IPS-18c (cell line): ENCODE data around the gene SMIM9.
"Not testable (repeated sequence)": the region's sequence is repeated elsewhere in the genome, so short reads cannot be mapped to it uniquely, and the experiment has no call there.

Source experiments
- H3K4me3 ChIP-seq: 2 replicates; pipeline ENCODE4 v1.7.0; 2013; ENCODE audit warnings: low read depth, mild to moderate bottlenecking, low read length, moderate library complexity; ENCODE audit not compliant: insufficient read depth
- H3K9me3 ChIP-seq: one replicate; pipeline ENCODE4 v1.6.1; 2013; ENCODE audit warnings: mild to moderate bottlenecking, low read length, moderate library complexity; ENCODE audit not compliant: control insufficient read depth, insufficient read depth

SMIM9 gene

DNA sequence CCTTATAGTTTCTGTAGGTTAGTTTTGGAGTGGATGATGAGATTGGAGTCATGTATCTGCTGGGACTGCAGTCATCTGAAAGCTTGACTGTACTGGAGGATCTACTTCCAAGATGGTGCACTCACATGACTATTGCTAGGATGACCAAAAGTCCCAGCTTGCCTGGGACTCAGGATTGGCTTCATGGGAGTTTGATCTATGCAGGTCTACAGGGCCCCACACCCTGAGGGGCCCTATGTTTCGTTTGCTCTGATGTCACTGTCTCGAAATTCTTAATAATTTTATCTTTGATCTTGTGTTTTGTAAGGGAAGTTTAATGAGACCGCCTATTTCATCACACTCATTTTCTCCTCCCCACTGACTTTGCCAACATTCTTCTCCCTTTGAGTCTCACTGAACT lies at the start of gene SMIM9:
SMIM9 (minus strand) TSS at position 101 of the 400 bp plus-strand sequence. CDS start 3,806 bp downstream, outside the sequence.
- H3K4me3 ChIP-seq, result no peak within 1 kb of the TSS
- peaks cover 3% of the 10 kb centered on the region for H3K9me3 ChIP-seq

DNA sequence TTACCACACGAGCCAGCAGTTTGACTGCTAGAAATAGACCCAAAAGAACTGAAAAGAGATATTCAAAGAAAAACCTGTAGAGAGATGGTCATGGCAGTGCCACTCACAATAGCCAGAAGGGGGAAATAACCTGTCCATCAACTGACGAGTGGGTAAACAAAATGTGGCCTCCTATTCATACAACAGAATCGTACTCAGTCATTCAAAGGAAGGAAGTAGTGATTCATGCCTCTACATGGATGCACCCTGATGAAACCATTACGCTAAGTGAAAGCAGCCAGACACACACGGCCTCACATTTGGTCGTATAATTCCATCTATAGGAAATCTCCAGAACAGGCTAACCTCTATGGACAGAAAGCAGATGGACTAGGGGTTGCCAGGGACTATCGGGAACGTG lies 49.6 kb upstream of the SMIM9 start:
- H3K9me3 ChIP-seq, H3K4me3 ChIP-seq: not testable (repeated sequence)

DNA sequence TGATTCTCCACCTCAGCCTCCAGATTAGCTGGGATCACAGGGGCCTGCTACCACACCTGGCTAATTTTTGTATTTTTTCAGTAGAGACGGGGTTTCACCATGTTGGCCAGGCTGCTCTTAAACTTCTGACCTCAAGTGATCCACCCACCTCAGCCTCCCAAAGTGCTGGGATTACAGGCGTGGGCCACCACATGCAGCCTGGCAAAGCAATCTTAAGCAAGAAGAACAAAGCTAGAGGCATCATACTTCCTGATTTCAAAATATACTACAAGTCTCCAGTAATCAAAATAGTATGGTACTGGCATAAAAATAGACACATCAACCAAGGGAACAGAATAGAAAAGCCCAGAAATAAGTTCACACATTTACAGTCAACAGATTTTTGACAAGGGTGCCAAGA lies 38.9 kb upstream of the SMIM9 start:
- Histone ChIP-seq H3K9me3 (peaks cover 3% of the 10 kb centered on the region), H3K4me3 (no peak overlapping the region)

DNA sequence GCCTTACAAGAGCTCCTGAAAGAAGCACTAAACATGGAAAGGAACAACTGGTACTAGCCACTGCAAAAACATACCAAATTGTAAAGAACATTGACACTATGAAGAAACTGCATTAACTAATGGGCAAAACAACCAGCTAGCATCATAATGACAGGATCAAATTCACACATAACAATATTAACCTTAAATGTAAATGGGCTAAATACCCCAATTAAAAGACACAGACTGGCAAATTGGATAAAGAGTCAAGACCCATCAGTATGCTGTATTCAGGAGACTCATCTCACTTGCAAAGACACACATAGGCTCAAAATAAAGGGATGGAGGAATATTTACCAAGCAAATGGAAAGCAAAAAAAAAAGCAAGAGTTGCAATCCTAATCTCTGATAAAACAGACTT lies 34.1 kb upstream of the SMIM9 start:
- H3K9me3 ChIP-seq, H3K4me3 ChIP-seq: not testable (repeated sequence)

DNA sequence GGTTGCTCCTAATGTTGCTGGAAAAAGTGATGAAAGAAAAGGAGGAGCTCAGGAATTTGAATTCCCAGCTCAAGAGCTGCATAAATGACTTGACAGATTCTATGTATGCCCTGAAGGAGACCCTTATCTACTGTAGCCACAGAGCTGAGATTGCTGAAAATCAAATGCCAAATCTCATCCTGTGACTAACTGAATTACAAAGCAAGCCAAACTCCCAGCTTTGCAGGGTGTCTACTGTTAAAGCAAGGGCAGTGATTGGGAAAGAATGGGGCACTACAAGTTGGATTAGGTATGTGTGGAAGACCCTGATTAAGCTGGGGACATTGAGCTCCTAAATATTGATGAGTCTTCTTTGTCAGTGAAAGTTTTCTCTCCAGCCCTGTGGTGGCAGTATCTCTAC lies 20.8 kb upstream of the SMIM9 start:
- no peak overlapping the region for H3K4me3 ChIP-seq
- no peaks in the 10 kb centered on the region for H3K9me3 ChIP-seq

DNA sequence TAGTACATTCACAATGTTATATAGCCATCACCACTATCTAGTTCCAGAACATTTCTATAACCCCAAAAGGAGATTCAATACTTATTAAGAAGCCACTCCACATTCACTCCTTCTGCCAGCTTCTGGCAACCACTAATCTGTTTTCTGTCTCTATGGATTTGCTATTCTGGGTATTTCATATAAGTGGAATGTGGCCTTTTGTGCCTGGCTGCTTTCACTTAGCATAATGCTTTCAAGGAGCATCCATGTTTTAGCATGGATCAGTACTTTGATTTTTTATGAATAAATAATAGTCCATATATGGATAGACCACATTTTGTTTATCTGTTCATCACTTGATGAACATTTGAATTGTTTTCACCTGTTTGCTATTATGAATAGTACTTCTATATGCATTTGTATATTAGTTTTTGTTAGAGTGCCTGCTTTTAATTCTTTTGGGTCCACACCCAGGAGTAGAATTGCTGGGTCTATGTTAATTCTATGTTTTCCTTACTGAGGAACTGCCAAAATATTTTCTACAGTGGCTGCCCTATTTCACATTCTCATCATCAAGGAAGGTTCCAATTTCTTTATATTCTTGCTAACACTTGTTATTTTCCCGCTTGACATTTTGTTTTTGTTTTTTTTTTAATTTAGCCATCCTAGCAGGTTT lies 16.6 kb upstream of the SMIM9 start:
- H3K4me3 ChIP-seq, result no peak overlapping the region
- H3K9me3 ChIP-seq, result peaks cover 3% of the 10 kb centered on the region

DNA sequence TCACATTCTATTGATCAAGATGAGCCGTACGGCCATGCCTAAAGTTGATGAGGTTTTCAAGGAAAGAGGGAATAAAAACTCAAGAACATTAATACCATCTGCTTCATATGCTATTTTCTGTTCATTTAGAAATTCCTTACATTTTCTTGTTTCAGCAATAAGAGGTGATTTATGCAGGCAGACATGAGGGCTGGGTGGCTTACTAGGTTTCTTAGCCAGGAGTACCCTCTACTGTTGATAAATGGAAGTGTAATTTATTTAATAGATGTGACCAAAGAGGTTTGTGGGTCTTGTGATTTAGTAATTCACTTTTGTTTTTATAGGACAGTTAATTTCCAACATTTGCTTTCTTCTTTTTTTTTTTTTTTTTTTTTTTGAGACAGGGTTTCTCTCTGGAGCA lies 6.4 kb upstream of the SMIM9 start:
- Histone ChIP-seq H3K9me3 (peaks cover 3% of the 10 kb centered on the region), H3K4me3 (no peak overlapping the region)

DNA sequence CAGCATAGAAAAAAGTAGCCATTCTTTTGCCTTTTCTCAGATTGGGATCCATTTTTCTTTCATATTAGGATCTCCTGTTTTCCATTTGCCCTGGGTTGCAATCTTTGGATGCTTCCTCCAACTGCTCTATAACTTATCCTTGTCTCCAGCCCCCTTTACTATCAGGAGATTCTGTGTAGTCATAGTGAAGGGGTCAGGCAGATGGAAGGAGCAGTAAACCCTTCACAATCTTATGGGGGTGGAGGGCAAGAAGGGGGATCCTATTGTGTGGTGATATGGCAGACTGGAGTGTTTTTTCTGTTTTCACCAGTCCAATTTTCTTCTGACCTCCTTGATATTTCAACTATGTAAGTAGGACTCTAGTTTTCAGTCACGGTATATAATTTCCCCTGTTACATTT lies 1.7 kb upstream of the SMIM9 start:
- H3K4me3 ChIP-seq, result no peak overlapping the region
- H3K9me3 ChIP-seq, result peaks cover 3% of the 10 kb centered on the region

DNA sequence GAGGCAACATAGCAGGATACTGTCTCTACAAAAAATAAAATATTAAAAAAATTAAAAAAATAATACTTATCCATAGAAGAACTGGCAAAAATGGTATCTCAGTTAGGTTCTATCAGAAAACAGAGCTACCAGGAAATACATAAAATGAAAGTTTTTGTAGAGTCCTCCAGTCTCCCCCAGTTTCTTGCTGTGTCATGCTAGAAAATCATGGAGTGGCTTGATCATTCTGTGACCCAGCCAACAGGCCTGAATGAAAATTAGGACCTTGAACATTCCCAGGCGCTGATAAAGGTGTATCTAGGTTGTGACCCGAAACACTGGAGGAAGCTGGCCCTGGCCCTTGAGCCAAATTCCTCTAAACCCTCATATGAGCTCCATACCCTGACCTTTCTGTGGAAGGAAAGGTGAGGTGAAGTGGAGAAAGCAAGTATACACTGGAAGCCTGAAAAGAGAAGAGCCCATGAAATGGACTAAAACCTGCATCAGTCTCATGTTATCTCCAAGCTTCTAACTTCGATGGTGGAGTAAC lies 652 bp downstream of the SMIM9 start:
- no peaks in the 10 kb centered on the region for H3K9me3 ChIP-seq
- H3K4me3 ChIP-seq, result no peak overlapping the region

DNA sequence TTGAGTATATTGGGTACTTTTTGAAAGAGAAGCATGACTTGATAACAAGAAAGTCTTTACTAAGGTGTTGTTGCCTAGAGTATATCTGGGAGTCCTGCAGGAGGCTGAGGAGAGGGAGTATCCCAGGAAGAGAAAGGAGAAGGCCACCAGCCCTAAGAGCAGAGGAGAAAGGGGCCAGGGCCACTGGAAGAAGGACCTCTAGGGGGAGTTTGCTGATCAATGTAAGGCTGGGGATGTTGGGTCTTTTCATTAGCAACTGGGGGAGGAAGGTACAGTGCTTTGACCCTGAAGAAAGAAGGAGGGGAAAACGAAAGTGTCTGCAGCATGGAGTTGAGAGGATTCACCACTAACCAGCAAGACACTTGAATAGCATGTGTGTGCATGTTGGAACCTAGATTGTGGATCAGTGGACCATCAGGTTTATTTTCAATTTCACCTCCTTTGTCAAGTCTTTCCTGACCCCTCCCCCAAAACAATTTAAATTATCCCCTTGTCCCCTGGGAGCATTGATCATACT lies 4.5 kb downstream of the SMIM9 start:
- H3K9me3 ChIP-seq, result peaks cover 2% of the 10 kb centered on the region
- no peak overlapping the region for H3K4me3 ChIP-seq

DNA sequence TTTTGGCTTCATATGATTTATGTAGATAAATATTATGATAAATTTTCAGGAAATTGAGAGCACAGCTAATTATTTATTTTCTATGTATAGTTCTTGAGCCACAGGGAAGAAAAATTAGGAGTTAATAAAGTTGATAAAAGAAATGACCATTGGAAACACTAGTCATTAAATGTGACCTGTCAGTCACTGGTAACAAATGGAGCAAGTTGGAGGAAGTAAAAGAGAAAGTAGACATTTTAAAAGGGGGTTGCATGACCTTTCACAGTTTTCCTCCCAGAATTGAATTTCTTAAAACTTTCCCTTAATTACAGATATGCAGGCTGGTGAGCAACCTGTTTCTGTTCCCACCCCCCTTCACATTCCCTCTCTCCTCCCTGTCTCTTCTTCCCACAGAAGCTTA lies 5.3 kb downstream of the SMIM9 start:
- Histone ChIP-seq H3K9me3 (peaks cover 2% of the 10 kb centered on the region), H3K4me3 (no peak overlapping the region)

DNA sequence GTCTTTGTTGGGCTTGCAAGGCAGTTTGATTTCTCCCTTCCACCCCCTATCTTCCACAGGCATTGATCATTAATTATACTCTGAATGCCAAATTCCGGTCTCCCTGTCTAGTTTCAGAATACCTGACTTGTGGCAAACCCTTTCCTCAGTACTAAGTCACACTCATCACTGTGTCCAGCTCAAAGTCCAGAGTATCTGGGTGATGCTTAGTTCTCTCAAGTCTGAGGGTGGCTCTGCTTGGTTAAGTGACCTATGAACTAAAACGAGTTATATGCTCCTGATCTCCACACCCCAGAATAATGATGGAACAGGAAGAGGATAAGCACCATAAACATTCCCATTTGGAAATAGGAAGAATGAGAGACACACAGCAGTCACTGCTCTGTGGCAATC lies 6.5 kb downstream of the SMIM9 start:
- peaks cover 4% of the 10 kb centered on the region for H3K9me3 ChIP-seq
- no peak overlapping the region for H3K4me3 ChIP-seq

DNA sequence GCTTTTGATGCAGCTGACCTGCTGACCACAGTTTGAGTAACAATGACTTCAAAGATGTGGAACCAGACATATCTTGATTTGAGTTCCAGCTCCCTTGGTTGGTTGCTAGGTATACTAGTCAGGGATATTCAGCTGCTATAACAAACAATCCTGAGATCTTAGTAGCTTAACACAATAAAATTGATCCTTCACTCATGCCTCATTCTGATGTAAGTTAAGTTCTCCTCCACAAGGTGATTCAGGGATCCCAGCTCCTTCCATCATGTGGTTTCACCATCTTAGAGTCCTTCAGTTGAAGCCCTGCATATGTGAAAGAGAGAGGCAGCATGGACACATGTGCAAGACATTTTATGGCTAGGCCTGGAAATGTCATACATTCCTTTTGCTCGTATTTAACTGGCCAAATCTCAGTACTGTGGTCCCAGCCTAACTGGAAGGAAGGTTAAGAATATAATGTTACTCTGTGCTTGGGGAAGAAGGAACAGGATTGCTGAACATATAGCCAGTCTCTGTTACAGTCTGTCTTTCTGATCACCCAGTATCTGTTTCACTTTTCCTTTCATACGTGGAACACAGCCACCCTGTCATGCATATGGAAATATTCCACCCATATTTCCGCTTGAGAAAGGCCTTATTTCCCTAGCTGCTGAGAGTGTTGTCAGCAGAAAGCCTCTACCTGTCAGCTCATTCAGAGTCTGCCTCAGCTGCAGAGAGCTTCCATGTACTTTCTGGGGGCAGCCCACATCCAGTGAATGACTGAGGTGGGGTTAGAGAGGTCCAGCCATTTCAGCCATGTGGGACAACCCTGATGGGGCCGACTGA lies 7.1 kb downstream of the SMIM9 start:
- Histone ChIP-seq H3K4me3 (no peak overlapping the region), H3K9me3 (peaks cover 6% of the 10 kb centered on the region)

DNA sequence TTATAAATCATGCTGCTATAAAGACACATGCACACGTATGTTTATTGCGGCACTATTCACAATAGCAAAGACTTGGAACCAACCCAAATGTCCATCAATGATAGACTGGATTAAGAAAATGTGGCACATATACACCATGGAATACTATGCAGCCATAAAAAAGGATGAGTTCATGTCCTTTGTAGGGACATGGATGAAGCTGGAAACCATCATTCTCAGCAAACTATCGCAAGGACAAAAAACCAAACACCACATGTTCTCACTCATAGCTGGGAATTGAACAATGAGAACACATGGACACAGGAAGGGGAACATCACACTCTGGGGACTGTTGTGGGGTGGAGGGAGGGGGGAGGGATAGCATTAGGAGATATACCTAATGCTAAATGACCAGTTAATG lies 8.9 kb downstream of the SMIM9 start:
- not testable (repeated sequence) for H3K9me3 ChIP-seq, H3K4me3 ChIP-seq

DNA sequence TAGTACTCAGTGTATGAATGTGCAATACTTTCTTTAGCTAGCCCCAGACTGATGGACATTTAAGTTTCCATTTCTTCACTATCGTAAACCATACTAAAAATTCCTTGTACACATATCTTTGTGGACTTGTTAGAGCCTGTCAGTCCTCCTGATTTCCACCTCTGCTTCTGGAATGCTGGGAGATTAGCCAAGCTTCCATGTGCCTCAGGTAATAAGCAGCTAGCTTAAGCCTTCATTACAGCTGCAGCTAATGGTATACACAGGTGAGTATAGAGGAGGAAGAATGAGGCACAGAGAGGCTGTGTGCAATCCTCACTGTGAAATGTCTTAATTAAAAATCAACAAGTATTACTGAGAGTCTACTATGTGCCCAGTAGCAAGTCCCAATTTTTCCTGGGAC lies 9.8 kb downstream of the SMIM9 start:
- Histone ChIP-seq H3K4me3 (no peak overlapping the region), H3K9me3 (peaks cover 7% of the 10 kb centered on the region)

DNA sequence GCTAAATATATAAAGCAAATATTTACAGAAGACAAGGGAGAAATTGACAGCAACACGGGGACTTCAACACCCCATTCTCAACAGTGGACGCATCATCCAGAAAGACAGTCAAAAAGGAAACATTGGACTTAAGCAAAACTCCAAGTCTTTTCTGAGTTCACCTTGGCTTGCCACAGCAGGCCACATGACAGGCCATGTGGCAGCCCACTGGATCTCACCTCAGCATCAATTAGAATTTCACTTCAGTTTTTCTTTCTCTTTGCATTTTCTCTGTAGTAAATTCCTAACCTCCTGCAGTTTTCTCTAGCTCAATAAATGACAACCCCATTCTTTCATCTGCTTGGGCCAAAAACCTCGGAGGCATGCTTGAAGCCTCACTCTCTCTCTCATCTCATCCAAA lies 12.4 kb downstream of the SMIM9 start:
- H3K9me3 ChIP-seq, result peaks cover 9% of the 10 kb centered on the region
- no peak overlapping the region for H3K4me3 ChIP-seq

DNA sequence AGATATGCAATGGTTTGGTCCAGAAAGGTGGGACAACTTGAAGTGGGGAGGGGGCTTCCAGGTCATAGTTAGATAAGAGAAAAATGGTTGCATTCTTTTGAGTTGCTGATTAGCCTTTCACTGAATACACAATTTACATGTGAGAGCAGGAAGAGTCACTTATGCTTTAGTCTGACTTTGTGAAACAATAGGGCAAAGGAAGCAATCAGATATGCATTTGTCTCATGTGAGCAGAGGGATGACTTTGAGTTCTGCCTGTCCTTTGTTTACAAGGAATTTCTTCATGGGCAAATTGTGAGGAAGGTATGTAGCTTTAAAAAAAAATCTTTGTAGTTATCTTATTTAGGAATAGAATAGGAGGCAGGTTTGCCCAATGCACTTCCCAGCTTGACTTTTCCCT lies 12.9 kb downstream of the SMIM9 start:
- Histone ChIP-seq H3K9me3 (peaks cover 9% of the 10 kb centered on the region), H3K4me3 (no peak overlapping the region)

DNA sequence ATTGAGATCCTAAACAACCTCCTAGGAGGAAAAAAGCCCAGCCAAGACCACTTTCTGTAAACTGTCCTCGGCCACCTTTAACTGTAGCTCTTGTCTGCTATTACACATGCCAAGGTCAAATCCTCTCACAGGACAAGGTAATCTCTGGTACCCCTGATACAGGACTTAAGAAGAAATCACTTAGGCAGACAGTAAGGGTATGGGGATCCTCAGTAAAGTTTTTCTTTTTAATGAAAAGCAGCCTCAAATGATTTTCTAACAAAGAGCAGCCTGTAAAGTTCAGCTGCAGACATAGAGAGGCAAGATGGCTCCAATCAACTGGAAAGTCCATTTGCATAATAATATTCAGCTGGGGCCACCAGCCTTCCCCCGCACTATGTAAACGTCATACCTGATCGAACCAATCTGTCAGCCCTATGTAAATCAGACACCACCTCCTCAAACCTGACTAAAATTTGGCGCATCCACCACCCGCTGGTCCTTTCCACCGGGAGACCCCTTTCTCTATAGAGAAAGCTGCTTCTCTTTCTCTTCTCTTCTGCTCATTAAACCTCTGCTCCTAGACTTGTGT lies 14.6 kb downstream of the SMIM9 start:
- H3K9me3 ChIP-seq, result peaks cover 7% of the 10 kb centered on the region
- H3K4me3 ChIP-seq, result 0 out of 2 replicates have a peak overlapping the region, but pooled peaks have one; percentile 6
